Small intestine (tissue), 7 donors: ENCODE data around the gene FASTKD3. TPM values are rescaled to one million over a fixed set of nuclear protein-coding genes. Genes with fewer than 3 reads are reported as not detected.

Experiments used
- DNase-seq, 2 donors: peaks; one replicate each; pipeline versions ENCODE4 v3.0.0 to v3.0.0-alpha.2; 2013
- FAIRE-seq: peaks from 2 replicates; lab custom pipeline; 2012; peaks lifted over from hg19 to GRCh38; lab: Jason Lieb, UNC
- H3K27ac ChIP-seq, 3 donors: one replicate each; pipeline ENCODE4 v1.5.1; 2013; ENCODE audit warnings: low read length in 2 of 3, mild to moderate bottlenecking in 2 of 3, control low read depth in 1 of 3, inconsistent platforms in 1 of 3, low read depth in 1 of 3, moderate library complexity in 1 of 3
- H3K27me3 ChIP-seq, 3 donors: one replicate each; pipeline ENCODE4 v1.6.1; 2013; ENCODE audit warnings: low read length in 3 of 3, inconsistent platforms in 1 of 3; ENCODE audit not compliant: control insufficient read depth in 3 of 3, insufficient read depth in 3 of 3
- H3K36me3 ChIP-seq, 3 donors: one replicate each; pipeline ENCODE4 v1.6.1; 2013; ENCODE audit warnings: low read length in 3 of 3, inconsistent platforms in 1 of 3, low read depth in 1 of 3, mild to moderate bottlenecking in 1 of 3, moderate library complexity in 1 of 3; ENCODE audit not compliant: control insufficient read depth in 3 of 3, insufficient read depth in 2 of 3
- H3K4me1 ChIP-seq, 3 donors: one replicate each; pipeline ENCODE4 v1.6.1; 2013; ENCODE audit warnings: low read length in 2 of 3, inconsistent platforms in 1 of 3, low read depth in 1 of 3, mild to moderate bottlenecking in 1 of 3, moderate library complexity in 1 of 3; ENCODE audit not compliant: control insufficient read depth in 3 of 3, insufficient read depth in 2 of 3
- H3K4me3 ChIP-seq, 3 donors: one replicate each; pipeline ENCODE4 v1.5.1; 2013; ENCODE audit warnings: low read length in 3 of 3, control low read depth in 1 of 3, inconsistent platforms in 1 of 3, low read depth in 1 of 3, mild to moderate bottlenecking in 1 of 3, moderate library complexity in 1 of 3
- H3K9me3 ChIP-seq, 2 donors: one replicate each; pipeline ENCODE4 v1.6.1; 2013; ENCODE audit warnings: low read depth in 1 of 2, low read length in 1 of 2; ENCODE audit not compliant: control insufficient read depth in 2 of 2, insufficient read depth in 1 of 2
- WGBS, 3 donors: extraction: QIAGEN DNeasy Blood & Tissue Kit; methylation state at CpG; one replicate each; pipeline ENCODE4 v1.1.7; 2013; 5-methylcytosine and 5-hydroxymethylcytosine counted together
- polyA plus RNA-seq, 4 donors: library from polyadenylated mRNA; stranded (reverse) in 3 of 4; unstranded in 1 of 4; fragments of 200-250 nt in 3 of 4; fragments of 120-200 nt in 1 of 4; gene quantifications; one replicate each; pipeline versions ENCODE4 v1.2.1 to v1.2.3, GENCODE V29; 2013
- donor health status: healthy with polysubstance abuse.
- donor health status: control.
- donor health status: control.
- donor health status: Bipolar disorder and iron deficiency.
- donor health status: healthy.

The FASTKD3 gene
- polyA plus RNA-seq, 4 donors, result 11.7 to 28.9 (median 17.9) TPM

GRCh38 chr5:7857926-7858632, 10.8 kb downstream of the FASTKD3 start:
- WGBS, 3 donors, result 71 to 81% (median 77%) methylated on average over 9 of the region's 9 CpGs
- Histone ChIP-seq H3K27me3 (no peaks in the 10 kb centered on the region), H3K4me1 (no peaks in the 10 kb centered on the region), H3K9me3 (no peaks in the 10 kb centered on the region), H3K36me3 (peaks cover 2 to 14% (median 6%) of the 10 kb centered on the region in 3 donors), H3K27ac (no peak overlapping the region), H3K4me3 (no peak overlapping the region)
- FAIRE-seq, result no peak
- no peak for DNase-seq

DNA sequence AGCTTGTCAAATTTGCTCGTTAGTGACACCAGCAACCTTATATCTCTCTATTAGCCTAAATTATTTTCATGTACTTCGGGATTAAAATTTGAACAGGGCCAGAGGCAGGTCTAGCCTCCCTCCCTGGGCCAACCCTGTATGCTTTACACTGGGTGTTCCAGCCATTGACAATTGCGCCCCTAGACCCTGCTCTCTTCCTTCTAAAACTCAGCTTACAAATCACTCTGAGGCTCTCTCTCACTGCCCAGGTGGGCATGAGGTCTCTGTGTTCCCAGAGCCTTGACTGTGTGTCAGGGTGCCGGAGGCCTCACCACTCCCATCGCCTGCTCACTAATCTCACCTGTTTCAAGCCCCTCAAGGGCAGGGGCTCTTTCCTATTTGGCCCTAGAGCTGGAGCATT, 11.5 kb downstream of the FASTKD3 start:
- no peak overlapping the region for H3K4me3 ChIP-seq
- H3K27me3 ChIP-seq, result no peaks in the 10 kb centered on the region
- DNase-seq (no peak), FAIRE-seq (no peak)
- H3K9me3 ChIP-seq, result no peaks in the 10 kb centered on the region
- peaks cover 0 to 12% (median 4%) of the 10 kb centered on the region in 3 donors for H3K36me3 ChIP-seq
- H3K27ac ChIP-seq, result no peak overlapping the region
- 85 to 86% (median 85%) methylated on average over 5 of the region's 5 CpGs for WGBS, 3 donors
- H3K4me1 ChIP-seq, result no peaks in the 10 kb centered on the region

- Histone ChIP-seq H3K27me3 (peaks cover 0 to under 1% (median 0%) of the 10 kb centered on the region in 3 donors), H3K4me1 (no peaks in the 10 kb centered on the region), H3K36me3 (peaks cover 0 to 10% (median 4%) of the 10 kb centered on the region in 3 donors), H3K27ac (no peak overlapping the region), H3K4me3 (no peak overlapping the region), H3K9me3 (no peaks in the 10 kb centered on the region)
- 91 to 97% (median 95%) methylated on average over 2 of the region's 2 CpGs for WGBS, 3 donors
- DNase-seq (peak in 1 of 2 donors; percentile 38), FAIRE-seq (no peak)
Measured at GRCh38 chr5:7856855-7857254, 12.0 kb downstream of the FASTKD3 start.

DNA sequence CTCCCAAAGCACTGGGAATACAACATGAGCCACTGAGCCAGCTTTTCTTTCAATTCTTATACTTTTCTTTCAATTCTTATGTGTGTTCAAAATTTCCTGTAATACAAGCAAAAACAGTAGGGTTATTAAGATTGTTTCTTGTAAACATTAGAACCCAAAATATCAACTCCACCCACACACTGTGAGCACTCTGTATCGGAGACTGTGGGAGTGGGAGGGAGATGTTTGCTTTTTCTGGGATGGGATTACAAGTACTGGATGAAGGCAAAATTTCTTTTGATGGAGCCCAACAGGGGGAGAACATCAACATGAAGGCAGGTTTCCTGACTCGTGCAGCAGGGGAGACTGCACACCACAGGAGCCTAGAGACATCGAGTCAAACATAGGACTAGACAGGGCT, 13.2 kb downstream of the FASTKD3 start:
- no peaks in the 10 kb centered on the region for H3K4me1 ChIP-seq
- H3K27ac ChIP-seq, result no peak overlapping the region
- peaks cover 0 to 3% (median 0%) of the 10 kb centered on the region in 3 donors for H3K27me3 ChIP-seq
- no peak for FAIRE-seq
- no peaks in the 10 kb centered on the region for H3K9me3 ChIP-seq
- 71 to 80% (median 72%) methylated on average over 3 of the region's 3 CpGs for WGBS, 3 donors
- no peak overlapping the region for H3K4me3 ChIP-seq
- DNase-seq, result no peak
- peaks cover 0 to 9% (median 4%) of the 10 kb centered on the region in 3 donors for H3K36me3 ChIP-seq

GRCh38 chr5:7852988-7853387, 15.8 kb downstream of the FASTKD3 start:
- FAIRE-seq (no peak), DNase-seq (no peak)
- Histone ChIP-seq H3K27ac (no peak overlapping the region), H3K36me3 (peaks cover 0 to 4% (median 0%) of the 10 kb centered on the region in 3 donors), H3K9me3 (no peaks in the 10 kb centered on the region), H3K27me3 (peaks cover 0 to 19% (median 3%) of the 10 kb centered on the region in 3 donors), H3K4me1 (no peaks in the 10 kb centered on the region), H3K4me3 (no peak overlapping the region)
- WGBS, 3 donors, result 61 to 82% (median 73%) methylated on average over 2 of the region's 2 CpGs

DNA sequence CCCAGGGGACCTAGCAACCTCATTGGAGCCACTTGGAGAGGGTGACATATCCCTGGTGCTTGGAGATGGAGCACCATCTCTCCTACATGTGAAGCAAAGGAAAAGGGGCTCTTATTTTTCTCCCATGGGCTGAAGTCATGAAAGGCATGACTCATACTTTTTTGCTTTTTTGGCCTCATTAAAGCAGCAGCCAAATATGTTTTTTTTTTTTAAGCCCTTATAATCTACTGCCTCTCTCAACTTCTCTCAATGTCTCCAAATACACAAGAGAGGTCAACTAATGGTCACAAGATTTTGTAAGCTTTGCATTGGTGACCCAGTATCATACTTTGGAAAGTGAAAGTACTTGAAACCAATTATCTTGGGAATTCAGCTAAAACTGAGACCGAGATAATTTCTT, 16.3 kb downstream of the FASTKD3 start:
- Histone ChIP-seq H3K27ac (no peak overlapping the region), H3K4me1 (no peaks in the 10 kb centered on the region), H3K27me3 (peaks cover 0 to 21% (median 3%) of the 10 kb centered on the region in 3 donors), H3K4me3 (no peak overlapping the region), H3K9me3 (no peaks in the 10 kb centered on the region), H3K36me3 (peaks cover 0 to 2% (median 0%) of the 10 kb centered on the region in 3 donors)
- 47 to 71% (median 70%) methylated on average over 1 of the region's 1 CpG for WGBS, 3 donors
- FAIRE-seq (no peak), DNase-seq (no peak)

- Histone ChIP-seq H3K27me3 (peaks cover 0 to 22% (median 3%) of the 10 kb centered on the region in 3 donors), H3K4me3 (no peak overlapping the region), H3K27ac (no peak overlapping the region), H3K4me1 (no peaks in the 10 kb centered on the region), H3K36me3 (no peaks in the 10 kb centered on the region), H3K9me3 (no peaks in the 10 kb centered on the region)
- FAIRE-seq, result no peak
- WGBS, 3 donors, result 69 to 76% (median 70%) methylated on average over 8 of the region's 8 CpGs
- no peak for DNase-seq
Measured at GRCh38 chr5:7851617-7852289, 17.1 kb downstream of the FASTKD3 start.

- no peak overlapping the region for H3K27ac ChIP-seq
- 59 to 69% (median 64%) methylated on average over 16 of the region's 16 CpGs for WGBS, 3 donors
- no peaks in the 10 kb centered on the region for H3K4me1 ChIP-seq
- no peaks in the 10 kb centered on the region for H3K9me3 ChIP-seq
- FAIRE-seq (no peak), DNase-seq (no peak)
- H3K4me3 ChIP-seq, result peak overlapping the region; percentile 17 to 53 (median 20)
- H3K27me3 ChIP-seq, result peaks cover 0 to 22% (median 3%) of the 10 kb centered on the region in 3 donors
- H3K36me3 ChIP-seq, result no peaks in the 10 kb centered on the region
Measured at GRCh38 chr5:7851240-7851592, 17.6 kb downstream of the FASTKD3 start.
